ENCODE data around the gene CEACAM1. TPM values are rescaled to one million over a fixed set of nuclear protein-coding genes. Genes with fewer than 3 reads are reported as not detected.

Gene CEACAM1
- total RNA-seq (2011; cell fraction: chromatin; rRNA removed; ENCODE audit: low replicate concordance) = 0.40 and 0.42 TPM in 2 replicates
- total RNA-seq (2011; cell fraction: nucleolus; rRNA removed) = 0.39 and 0.50 TPM in 2 replicates
- total RNA-seq (2011; cell fraction: nucleoplasm; rRNA removed) = 0.69 TPM in 1 of 2 replicates, not detected in the other
- total RNA-seq (2014; rRNA removed) (0.05 TPM in 1 of 2 replicates, not detected in the other), total RNA-seq (2014; rRNA removed; fragmentation: Illumina TruSeq; extraction: Trizol) (0.11 TPM in 1 of 2 replicates, not detected in the other), total RNA-seq (2015; rRNA removed; fragmentation: Illumina TruSeq; extraction: Trizol) (0.04 and 0.15 TPM in 2 replicates), total RNA-seq (2021) (0.16 and 0.36 TPM in 2 replicates), polyA plus RNA-seq (2011; rRNA removed) (0.15 TPM in 1 of 2 replicates, not detected in the other), polyA plus RNA-seq (2014; fragmentation: Illumina TruSeq; extraction: Trizol) (0.12 TPM in 1 of 2 replicates, not detected in the other), polyA plus RNA-seq (2014; fragmentation: Nextera tagmentation; extraction: Ambion mirVana) (under 1 TPM in 1 of 2 experiments, not detected in 1; 0.10 TPM), polyA plus RNA-seq (2014; rRNA removed) (0.05 and 0.77 TPM in 2 replicates), polyA minus RNA-seq (2011; rRNA and poly(A)+ RNA removed) (not detected in 2 replicates), Bru-seq, nascent RNA (percentile 8 among the genes with signal in this experiment), BruChase-seq, experiment 1, labeled RNA remaining after a 2-hour chase (not detected), BruChase-seq, experiment 2, labeled RNA remaining after a 6-hour chase (not detected)
- polyA plus RNA-seq (2011; cell fraction: cytosol; rRNA removed) = 0.04 TPM in 1 of 2 replicates, not detected in the other
- 0.28 TPM in 1 of 2 replicates, not detected in the other for polyA plus RNA-seq (2011; cell fraction: nucleus; rRNA removed)
- 0.62 and 2.0 TPM in 2 replicates for polyA plus RNA-seq (2012)
- polyA minus RNA-seq (2011; cell fraction: cytosol; rRNA and poly(A)+ RNA removed) = 1.2 TPM in 1 of 2 replicates, not detected in the other
- 0.13 TPM in 1 of 2 replicates, not detected in the other for polyA minus RNA-seq (2011; cell fraction: nucleus; rRNA and poly(A)+ RNA removed)
- long read RNA-seq, experiment 1 = 0 reads
- long read RNA-seq, experiment 2 = 0 reads
- long read RNA-seq, experiment 3 = 0 reads

DNA sequence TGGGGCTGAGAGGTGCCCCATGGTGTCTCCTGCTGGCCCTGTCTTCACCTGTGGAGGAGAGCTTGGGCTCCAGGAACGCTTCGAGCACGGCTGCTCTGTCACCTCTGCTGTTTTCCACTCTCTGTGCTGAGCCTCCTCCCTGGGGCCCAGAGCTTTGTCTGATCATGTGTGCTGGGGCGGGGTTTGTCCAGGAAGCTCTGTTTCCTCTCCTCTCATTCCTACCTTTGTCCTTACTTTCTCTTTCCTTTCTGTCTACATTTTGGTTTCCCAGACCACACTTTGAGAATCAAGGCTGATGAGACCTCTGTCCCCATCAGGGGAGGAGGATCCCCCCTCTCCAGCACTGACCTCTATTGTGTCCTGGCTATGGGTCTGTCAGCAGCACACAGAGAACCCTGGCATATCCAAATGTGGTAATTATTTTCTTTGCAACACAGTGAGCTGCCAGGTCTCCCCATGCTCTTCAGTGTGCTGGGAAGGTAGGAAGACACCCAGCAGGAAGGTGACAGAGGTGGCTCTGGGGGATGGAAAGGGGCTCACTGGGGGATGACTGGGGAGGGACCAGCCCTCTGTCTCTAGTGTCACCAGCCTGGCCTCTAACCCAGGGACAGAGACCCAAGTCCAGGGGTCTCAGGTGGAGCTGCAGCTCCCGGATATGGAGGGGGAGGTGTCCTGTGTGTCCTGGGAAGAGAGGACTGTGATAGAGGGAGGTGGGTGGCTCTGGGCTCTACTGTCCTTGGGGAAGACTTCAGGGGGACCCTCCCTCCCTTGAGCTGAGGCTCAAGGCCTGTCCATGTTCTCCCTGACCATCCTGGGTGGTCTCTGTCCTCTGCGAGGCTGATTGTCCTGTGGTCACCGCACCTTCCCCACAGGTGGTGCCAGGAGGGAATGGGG, at the start of gene CEACAM1:
Gene CEACAM1, minus strand, starts transcription at position 128 of the 894 bp plus-strand sequence. Its CDS starts 107 bp downstream, at position 21.
- H3K9me3 ChIP-seq (replicated peaks; ENCODE audit: control insufficient read depth, insufficient read depth, low read depth, low read length) = no peaks in the 10 kb centered on the region; the same call in 1 of the 2 replicates
- H3K27me3 ChIP-seq (ENCODE audit: control insufficient read depth in 2 of 2, insufficient read depth in 2 of 2, low read length in 2 of 2) = peaks cover 11 to 19% of the 10 kb centered on the region in 2 experiments; a peak in 4 of 5 replicates
- WGBS (ENCODE audit: insufficient coverage, low coverage, missing lambda C conversion rate) = 19% methylated on average over 6 of the region's 7 CpGs
- in situ Hi-C loops (cut with MboI) = loop anchor here (5.0 to 25.0 kb wide), 2 partner anchors 76 to 416 kb away; no protein-coding TSS in a partner anchor
- POLR2A ChIA-PET = no interaction called here
- no peak within 1 kb of the TSS for H3K9ac ChIP-seq (ENCODE audit: insufficient read depth in 1 of 2, low read depth in 2 of 2, low read length in 2 of 2)
- no peaks in the 10 kb centered on the region for H3K9me1 ChIP-seq (ENCODE audit: control insufficient read depth, insufficient read depth, low read length)
- no peaks in the 10 kb centered on the region for H4K20me1 ChIP-seq (replicated peaks; ENCODE audit: control insufficient read depth, insufficient read depth, low read length)
- intact Hi-C loops (cut with micrococcal nuclease) = loop anchor here (1.0 kb wide), 1 partner anchor 78 kb away; no protein-coding TSS in a partner anchor
- H3K4me1 ChIP-seq (replicated peaks in 1 of 2; ENCODE audit: control insufficient read depth in 2 of 2, insufficient read depth in 2 of 2, low read length in 2 of 2) = no peaks in the 10 kb centered on the region; a peak in 1 of 5 replicates
- TF ChIP-seq TRIM28 (IDR thresholded peaks at IDR 0.05) (no peak), ZFP36 (IDR thresholded peaks at IDR 0.05; ENCODE audit: low read depth, low read length, partially characterized antibody) (peak; percentile 42)
- no peak within 1 kb of the TSS for H3K4me2 ChIP-seq (ENCODE audit: insufficient read depth, low read length)
- CTCF ChIA-PET (ENCODE audit: low intra/inter-chr PET ratio) = interaction anchor here (0.8 to 2.2 kb wide), 5 partner anchors 78 to 420 kb away, joined by 3 to 26 read pairs (median 6); partner anchors contain the start of gene POU2F2
- no peak for FAIRE-seq
- no peak within 1 kb of the TSS for H3K4me3 ChIP-seq
- H3K27ac ChIP-seq (ENCODE audit: extremely low read depth, low read depth, low read length) = no peak within 1 kb of the TSS
- BruUV-seq (replicated peaks) = no TSS peak
- no peaks in the 10 kb centered on the region for H3K79me2 ChIP-seq (ENCODE audit: control insufficient read depth, insufficient read depth, low read length)
- no peak within 1 kb of the TSS for H2AFZ ChIP-seq (ENCODE audit: low read depth, low read length)
- H3K36me3 ChIP-seq (ENCODE audit: control insufficient read depth, insufficient read depth, low read length) = no peaks in the 10 kb centered on the region
- ATAC-seq = peak; percentile 25; the same call in 2 of the 3 replicates
- peak in 1 of 4 experiments; percentile 4 for DNase-seq (ENCODE audit: extremely low read depth in 1 of 4, low spot score in 3 of 4)

Data from K562 (cell line).